GM19324 (cell line): ENCODE data around the gene PTPRN2.

ENCODE experiments used
- ATAC-seq: cut with Tn5 transposase; IDR thresholded peaks from one replicate; pipeline ENCODE4 v1.9.1; 2021; ENCODE audit warnings: mild to moderate bottlenecking, moderate library complexity; ENCODE audit not compliant: unreplicated experiment, low FRiP score

Gene PTPRN2

GRCh38 chr7:157633465-157634185, 954.0 kb downstream of the PTPRN2 start:
- no peak for ATAC-seq

DNA sequence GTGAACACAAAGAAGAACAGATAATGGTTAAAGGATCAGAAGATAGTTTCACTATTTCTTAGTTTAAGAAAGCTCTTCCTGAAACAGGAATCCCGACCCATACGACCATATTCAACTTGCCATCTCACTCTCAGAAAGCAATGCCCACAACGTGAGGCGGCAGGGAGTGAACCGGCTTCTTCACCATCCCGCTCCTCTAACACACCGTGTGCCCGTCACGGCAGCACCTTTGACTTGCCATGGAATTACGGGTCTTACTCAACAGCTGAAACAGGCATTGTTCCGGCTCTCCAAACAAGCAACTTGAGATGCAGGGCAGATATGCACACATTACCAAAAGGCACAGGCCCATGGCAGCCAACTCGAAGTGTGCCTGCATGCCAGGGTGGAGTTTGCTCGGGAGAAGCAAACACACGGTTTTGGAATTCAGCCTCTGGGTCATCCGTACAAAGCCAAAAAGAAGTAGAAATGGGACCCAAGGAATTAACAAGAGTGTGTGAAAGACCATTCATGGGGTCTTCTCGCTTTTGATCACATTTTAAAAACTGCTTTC, 957.2 kb downstream of the PTPRN2 start:
- no peak for ATAC-seq

GRCh38 chr7:157628456-157628855, 959.2 kb downstream of the PTPRN2 start:
- no peak for ATAC-seq

- no peak for ATAC-seq
These were observed 960.0 kb downstream of the PTPRN2 start for GRCh38 chr7:157627646-157628045.

- no peak for ATAC-seq
These were observed 960.6 kb downstream of the PTPRN2 start for GRCh38 chr7:157627033-157627432.

- ATAC-seq, result no peak
These were observed 961.5 kb downstream of the PTPRN2 start for GRCh38 chr7:157625973-157626742.

- no peak for ATAC-seq
These were observed 964.1 kb downstream of the PTPRN2 start for GRCh38 chr7:157623556-157623955.

GRCh38 chr7:157622408-157623205, 965.0 kb downstream of the PTPRN2 start:
- no peak for ATAC-seq

- ATAC-seq, result no peak
These were observed 965.6 kb downstream of the PTPRN2 start for GRCh38 chr7:157622000-157622399.

GRCh38 chr7:157621131-157621681, 966.4 kb downstream of the PTPRN2 start:
- ATAC-seq, result no peak

- no peak for ATAC-seq
These were observed 967.0 kb downstream of the PTPRN2 start for GRCh38 chr7:157620616-157621015.

DNA sequence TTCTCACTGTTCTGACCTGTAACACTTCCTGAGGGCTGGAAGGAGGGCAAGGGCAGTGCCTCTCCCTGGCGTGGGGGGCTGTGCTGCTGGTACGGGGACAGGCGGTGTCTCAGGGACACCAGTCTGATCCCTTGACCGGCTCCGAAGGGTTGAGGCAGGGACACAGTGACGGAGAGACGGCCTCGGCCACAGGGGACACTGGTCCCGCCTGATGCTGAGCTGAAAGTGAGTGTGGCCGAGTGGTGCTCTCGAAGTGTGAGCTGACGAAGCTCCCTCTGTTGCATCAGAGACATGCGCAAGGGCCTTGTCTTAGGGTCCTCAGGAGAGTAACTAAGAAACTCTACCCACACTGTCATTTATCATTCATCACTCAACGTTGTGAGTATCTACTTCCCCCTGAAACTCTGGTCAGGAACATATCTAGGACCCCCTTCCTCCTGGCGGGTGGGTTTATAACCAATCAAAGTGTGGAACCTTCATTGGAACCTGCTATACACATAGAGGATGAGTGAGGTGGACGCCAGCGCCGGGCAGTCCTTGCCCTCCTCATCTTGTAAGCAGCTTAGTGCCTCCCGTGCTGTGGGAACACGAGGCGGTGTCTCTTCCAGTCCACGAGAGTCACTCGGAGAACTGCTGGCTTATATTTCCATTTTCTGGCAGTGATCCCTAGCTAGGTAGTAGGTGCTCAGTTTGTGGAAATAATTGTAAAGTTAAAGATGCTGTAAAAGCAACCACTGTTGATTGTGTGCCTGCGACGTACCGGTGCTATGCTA, 967.7 kb downstream of the PTPRN2 start:
- ATAC-seq, result no peak

DNA sequence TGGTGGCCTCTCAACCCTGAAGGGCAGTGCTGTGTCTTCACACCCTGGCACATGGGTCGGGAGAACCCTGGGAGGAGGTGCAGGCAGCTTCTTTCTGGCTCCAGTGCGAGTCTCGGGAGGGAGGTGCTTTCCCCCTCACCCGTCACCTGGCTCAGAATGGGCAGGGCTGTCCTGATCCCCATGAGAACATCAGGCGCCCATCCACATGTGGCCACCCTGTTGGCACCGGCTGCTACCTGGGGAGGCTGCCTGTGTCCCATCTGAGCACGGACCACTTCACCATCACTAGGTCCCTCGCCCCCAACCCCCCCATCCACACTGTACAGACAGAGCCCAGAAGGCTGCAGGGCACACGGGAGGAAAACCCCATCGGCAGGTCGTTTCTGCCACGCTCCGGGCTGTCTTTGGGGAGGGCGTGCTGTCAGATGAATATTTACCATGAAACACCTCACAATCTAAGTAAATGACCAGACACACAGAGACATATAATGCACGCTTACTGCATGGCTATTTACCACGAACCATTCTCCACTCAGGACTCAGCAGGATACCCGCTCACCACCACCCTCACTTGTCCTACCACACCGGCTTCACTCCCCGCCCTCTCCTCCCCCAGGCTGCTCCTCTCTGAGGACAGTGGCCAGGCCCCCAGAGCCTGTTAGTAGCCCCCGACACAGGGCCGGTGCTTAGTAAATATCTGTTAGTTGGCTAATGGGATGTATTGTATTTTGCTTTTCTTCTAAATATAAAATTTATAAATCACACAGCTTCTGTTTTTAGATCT, 968.6 kb downstream of the PTPRN2 start:
- no peak for ATAC-seq

- ATAC-seq, result no peak
These were observed 969.4 kb downstream of the PTPRN2 start for GRCh38 chr7:157618091-157618726.

- ATAC-seq, result no peak
These were observed 970.2 kb downstream of the PTPRN2 start for GRCh38 chr7:157617401-157617800.

DNA sequence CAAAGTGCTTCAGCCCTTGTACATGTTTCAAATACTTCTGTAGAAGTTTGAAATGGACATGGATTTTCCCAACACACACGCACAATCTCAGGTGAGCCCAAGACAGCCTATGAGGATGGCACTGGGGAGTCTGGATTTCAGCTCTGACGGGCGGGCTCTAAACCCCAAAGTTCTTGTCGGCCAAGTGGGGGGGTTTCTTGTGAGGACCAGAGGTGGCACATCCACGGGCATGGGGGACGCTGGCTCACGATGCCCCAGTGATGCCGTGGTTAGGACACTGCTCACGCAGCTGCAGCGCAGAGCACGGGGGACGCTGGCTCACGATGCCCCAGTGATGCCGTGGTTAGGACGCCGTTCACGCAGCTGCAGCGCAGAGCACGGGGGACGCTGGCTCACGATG, 970.7 kb downstream of the PTPRN2 start:
- no peak for ATAC-seq

DNA sequence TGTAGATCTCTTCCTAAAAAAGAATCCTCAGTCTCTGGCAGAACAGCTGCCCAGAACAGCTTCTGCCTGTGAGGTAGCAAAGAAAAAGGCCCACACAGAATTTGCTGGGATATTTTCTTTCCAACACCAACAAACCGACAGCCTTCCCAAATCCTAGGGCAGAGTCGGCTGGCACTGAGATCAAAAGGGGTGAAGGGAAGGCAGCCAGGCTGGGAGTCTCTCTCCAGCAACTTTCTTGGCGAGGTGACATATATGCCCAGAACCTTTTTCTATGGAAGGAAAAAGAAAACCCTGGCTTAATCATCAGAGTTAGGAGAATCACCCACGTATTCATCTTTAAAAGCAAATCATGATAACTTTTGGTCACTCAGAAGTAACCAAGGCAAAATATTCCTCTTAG, 971.2 kb downstream of the PTPRN2 start:
- ATAC-seq, result no peak

GRCh38 chr7:157615852-157616251, 971.8 kb downstream of the PTPRN2 start:
- no peak for ATAC-seq
